HG02763 (cell line): Measurements from ENCODE around the gene STRADA.
A peak's percentile ranks its signal among the peaks of the same experiment; 100 is the strongest.

ENCODE experiments used
- ATAC-seq: cut with Tn5 transposase; IDR thresholded peaks from one replicate; pipeline ENCODE4 v1.9.1; 2021; ENCODE audit warnings: mild to moderate bottlenecking, moderate library complexity; ENCODE audit not compliant: unreplicated experiment

Gene STRADA

GRCh38 chr17:63741408-63742173, at the start of gene STRADA:
Gene STRADA, minus strand, starts transcription at chr17:63741799. Its CDS starts 13,430 bp downstream, at chr17:63728369.
- ATAC-seq: peak; percentile 88

- no peak for ATAC-seq
These were observed 48.5 kb upstream of the STRADA start for GRCh38 chr17:63790057-63790456.

GRCh38 chr17:63786971-63787711, 45.5 kb upstream of the STRADA start:
- no peak for ATAC-seq

GRCh38 chr17:63786117-63786516, 44.5 kb upstream of the STRADA start:
- no peak for ATAC-seq

- no peak for ATAC-seq
These were observed 44.0 kb upstream of the STRADA start for GRCh38 chr17:63785556-63785955.

- no peak for ATAC-seq
These were observed 41.9 kb upstream of the STRADA start for GRCh38 chr17:63783522-63783921.

GRCh38 chr17:63780928-63781327, 39.3 kb upstream of the STRADA start:
- ATAC-seq: no peak

- no peak for ATAC-seq
These were observed 38.9 kb upstream of the STRADA start for GRCh38 chr17:63780507-63780906.

- ATAC-seq: no peak
These were observed 33.8 kb upstream of the STRADA start for GRCh38 chr17:63775420-63775819.

GRCh38 chr17:63774969-63775265, 33.3 kb upstream of the STRADA start:
- ATAC-seq: no peak

GRCh38 chr17:63774141-63774968, 32.8 kb upstream of the STRADA start, which contains the start of gene DDX42:
Gene DDX42, plus strand, starts transcription at chr17:63774170. Its CDS starts 12,880 bp downstream, at chr17:63787050.
- no peak for ATAC-seq

GRCh38 chr17:63773272-63774140, 31.9 kb upstream of the STRADA start, which contains the start of gene CCDC47:
Gene CCDC47, minus strand, starts transcription at chr17:63773597. Its CDS starts 7,422 bp downstream, at chr17:63766175.
- ATAC-seq: peak; percentile 80

- no peak for ATAC-seq
These were observed 31.2 kb upstream of the STRADA start for GRCh38 chr17:63772801-63773271.

GRCh38 chr17:63768433-63768832, 26.8 kb upstream of the STRADA start:
- no peak for ATAC-seq

GRCh38 chr17:63766754-63767153, 25.2 kb upstream of the STRADA start:
- ATAC-seq: no peak

GRCh38 chr17:63764716-63765115, 23.1 kb upstream of the STRADA start:
- ATAC-seq: no peak

- ATAC-seq: no peak
These were observed 20.8 kb upstream of the STRADA start for GRCh38 chr17:63762161-63763078.

- ATAC-seq: no peak
These were observed 19.4 kb upstream of the STRADA start for GRCh38 chr17:63760771-63761539.
